ENCODE measurements around the gene IGLL1. TPM values are rescaled to one million over a fixed set of nuclear protein-coding genes. Genes with fewer than 3 reads are reported as not detected.

IGLL1 gene
- total and polyA plus RNA-seq, 2 experiments from 2014 or later: not detected

GRCh38 chr22:23549198-23549595 is 30.9 kb downstream of the IGLL1 start:
- H4K20me1 ChIP-seq (replicated peaks; ENCODE audit: insufficient read depth): no peaks in the 10 kb centered on the region
- H3K4me2 ChIP-seq: no peak overlapping the region
- Mint-ChIP-seq H3K27ac (no peak overlapping the region), H3K4me3 (no peak overlapping the region), H3K9me3 (peaks cover 15% of the 10 kb centered on the region), H3K27me3 (ENCODE audit: insufficient read depth, low read depth, poor library complexity) (peaks cover 10% of the 10 kb centered on the region), H3K4me1 (no peaks in the 10 kb centered on the region), H3K36me3 (ENCODE audit: low read depth) (no peaks in the 10 kb centered on the region)
- H2AFZ ChIP-seq: no peak overlapping the region
- no peaks in the 10 kb centered on the region for H3K4me1 ChIP-seq (ENCODE audit: insufficient read depth)
- H3K27me3 ChIP-seq (ENCODE audit: insufficient read depth): no peaks in the 10 kb centered on the region
- no peak overlapping the region for H3K27ac ChIP-seq (ENCODE audit: low read depth)
- H3K4me3 ChIP-seq: no peak overlapping the region
- no peak for DNase-seq (ENCODE audit: low spot score)
- no peak for TF ChIP-seq ZNF114 (CRISPR knock-in tag; IDR thresholded peaks at IDR 0.05)
- TF ChIP-seq JUNB (IDR thresholded peaks at IDR 0.05; ENCODE audit: unreplicated experiment): no peak
- no peak for TF ChIP-seq ZNF462 (CRISPR knock-in tag; IDR thresholded peaks at IDR 0.05)
- TF ChIP-seq REST (IDR thresholded peaks at IDR 0.05; ENCODE audit: unreplicated experiment): no peak
- TF ChIP-seq POLR2AphosphoS5 (IDR thresholded peaks at IDR 0.05; ENCODE audit: low read depth): no peak
- TF ChIP-seq ZNF331 (CRISPR knock-in tag; IDR thresholded peaks at IDR 0.05; ENCODE audit: low read depth): no peak
- H3K36me3 ChIP-seq (ENCODE audit: insufficient read depth): no peaks in the 10 kb centered on the region
- peaks cover 9% of the 10 kb centered on the region; the same call in 1 of the 2 replicates for H3K9me2 ChIP-seq (ENCODE audit: insufficient read depth)
- H3F3A ChIP-seq (replicated peaks; ENCODE audit: low read depth): no peaks in the 10 kb centered on the region
- no peaks in the 10 kb centered on the region for H3K79me2 ChIP-seq (replicated peaks; ENCODE audit: insufficient read depth)
- no peak for ATAC-seq

All from GM23338 (cell line).